GM12892 (cell line): ENCODE results near the gene ATRN.

Experiments
- POLR2A ChIP-seq: IDR thresholded peaks from 2 replicates; pipeline ENCODE4 v1.6.1; 2011; ENCODE audit warnings: low read depth, low read length, control low read depth
- POLR2AphosphoS5 ChIP-seq: IDR thresholded peaks from 2 replicates; pipeline ENCODE4 v1.6.1; 2011; ENCODE audit warnings: low read depth, low read length, control low read depth

DNA sequence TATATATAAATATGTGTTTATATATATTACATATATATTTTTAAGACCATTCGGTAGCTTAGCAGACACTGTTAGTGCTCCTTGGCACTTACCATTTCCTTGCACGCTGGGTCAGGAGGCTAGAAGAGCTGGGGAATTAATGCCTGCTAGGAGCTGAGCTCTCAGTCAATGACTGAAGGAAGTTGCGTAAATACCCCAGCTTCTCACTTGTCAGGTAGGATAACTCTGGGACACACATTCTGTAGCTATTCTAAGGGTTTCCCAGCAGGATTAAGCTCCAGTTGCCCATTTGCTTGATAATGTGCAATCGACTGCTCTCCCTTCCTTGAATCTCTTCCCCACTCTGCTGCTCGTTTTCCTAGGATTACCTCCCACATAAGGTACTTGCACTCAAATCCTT, 47.7 kb upstream of the ATRN start:
- TF ChIP-seq POLR2A: no peak
- no peak for TF ChIP-seq POLR2AphosphoS5
